ENCODE data around the gene KRTAP4-5.

GRCh38 chr17:41145261-41145660 is 4.4 kb downstream of the KRTAP4-5 start:
- no peak for TF ChIP-seq POLR2A (IDR thresholded peaks at IDR 0.05; ENCODE audit: extremely low read depth, insufficient read length)
- no peak for TF ChIP-seq CTCF (IDR thresholded peaks at IDR 0.05; ENCODE audit: low read depth, low read length)
- TF ChIP-seq MYC (IDR thresholded peaks at IDR 0.05; ENCODE audit: low read depth, low read length), result no peak
- no peak for TF ChIP-seq MAX (IDR thresholded peaks at IDR 0.05; ENCODE audit: low read depth, low read length)
